Mucosa of descending colon (tissue), 3 donors: Measurements from ENCODE around the gene ZNF362. TPM values are rescaled to one million over a fixed set of nuclear protein-coding genes. Genes with fewer than 3 reads are reported as not detected.

Experiments
- ATAC-seq: fragments of 200-7000 bp; cut with Tn5 transposase; one replicate; pipeline ENCODE4 v1.9.1; 2020; ENCODE audit warnings: mild to moderate bottlenecking, moderate library complexity
- DNase-seq, 3 donors: peaks; one replicate each; pipeline ENCODE4 v3.0.0-alpha.2; 2020
- H3K36me3 ChIP-seq: fragments of 200-600 bp; one replicate; pipeline ENCODE4 v1.8.0; 2021; ENCODE audit warnings: low read depth, mild to moderate bottlenecking
- H3K4me1 ChIP-seq: fragments of 200-600 bp; one replicate; pipeline ENCODE4 v1.8.0; 2021; ENCODE audit warnings: low read depth, mild to moderate bottlenecking
- H3K4me3 ChIP-seq: fragments of 200-600 bp; one replicate; pipeline ENCODE4 v1.8.0; 2021; ENCODE audit warnings: mild to moderate bottlenecking
- H3K9me3 ChIP-seq: fragments of 200-600 bp; one replicate; pipeline ENCODE4 v1.8.0; 2021; ENCODE audit warnings: mild to moderate bottlenecking
- intact Hi-C, 2 donors: fragments of 100-400 bp; cut with DNase I in 1 of 2; cut with micrococcal nuclease in 1 of 2; formaldehyde crosslinking; loops; one replicate each; pipeline versions ENCODE4 v1.11.0 to v1.11.1; 2022; cut with DNase I, micrococcal nuclease
- total RNA-seq, 3 donors: library from RNA; stranded (reverse); fragmentation: NEBNext Ultra II Directional in 2 of 3; extraction: Animal tissue kit (Norgen Biotek cat#: 25700) in 2 of 3; gene quantifications; one replicate each; pipeline versions ENCODE4 v1.2.1 to v1.2.4, GENCODE V29; 2021 to 2023
- TF ChIP-seq, protein P1 (sequence below): fragments of 200-600 bp; IDR thresholded peaks from one replicate; pipeline ENCODE4 v1.8.0; 2022; ENCODE audit warnings: antibody characterized with exemption, mild to moderate bottlenecking
- donor health status: DM: no; HTN: no; CAD: no; lungs with moderate emphysema.
- donor health status: DM: no; HTN: no; CAD: no.
- donor health status: DM: no; HTN: yes; CAD: no.

ZNF362 gene
- total RNA-seq, 3 donors from 2014 or later = 12.1 to 33.3 (median 13.7) TPM

DNA sequence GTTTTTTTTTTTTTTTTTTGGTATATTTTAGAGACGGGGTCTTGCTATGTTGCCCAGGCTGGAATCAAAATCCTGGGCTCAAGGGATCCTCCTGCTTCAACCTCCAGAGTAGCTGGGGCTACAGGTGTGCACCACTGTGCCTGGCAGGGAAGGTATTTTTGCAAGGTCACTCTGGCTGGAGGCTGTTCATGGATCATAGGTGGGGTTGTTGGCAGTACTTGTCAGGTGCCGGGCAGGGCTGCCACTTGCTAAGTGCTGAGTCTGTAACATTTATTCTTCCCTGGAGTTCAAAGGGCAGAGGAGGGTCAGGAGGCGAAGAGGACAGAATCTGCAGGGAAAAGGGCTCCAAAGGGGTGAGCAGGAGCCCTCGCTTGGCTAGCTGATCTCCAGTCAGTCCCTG is 40.5 kb downstream of the ZNF362 start:
- H3K4me1 ChIP-seq = no peaks in the 10 kb centered on the region
- no peak for ATAC-seq
- TF ChIP-seq, protein P1, sequence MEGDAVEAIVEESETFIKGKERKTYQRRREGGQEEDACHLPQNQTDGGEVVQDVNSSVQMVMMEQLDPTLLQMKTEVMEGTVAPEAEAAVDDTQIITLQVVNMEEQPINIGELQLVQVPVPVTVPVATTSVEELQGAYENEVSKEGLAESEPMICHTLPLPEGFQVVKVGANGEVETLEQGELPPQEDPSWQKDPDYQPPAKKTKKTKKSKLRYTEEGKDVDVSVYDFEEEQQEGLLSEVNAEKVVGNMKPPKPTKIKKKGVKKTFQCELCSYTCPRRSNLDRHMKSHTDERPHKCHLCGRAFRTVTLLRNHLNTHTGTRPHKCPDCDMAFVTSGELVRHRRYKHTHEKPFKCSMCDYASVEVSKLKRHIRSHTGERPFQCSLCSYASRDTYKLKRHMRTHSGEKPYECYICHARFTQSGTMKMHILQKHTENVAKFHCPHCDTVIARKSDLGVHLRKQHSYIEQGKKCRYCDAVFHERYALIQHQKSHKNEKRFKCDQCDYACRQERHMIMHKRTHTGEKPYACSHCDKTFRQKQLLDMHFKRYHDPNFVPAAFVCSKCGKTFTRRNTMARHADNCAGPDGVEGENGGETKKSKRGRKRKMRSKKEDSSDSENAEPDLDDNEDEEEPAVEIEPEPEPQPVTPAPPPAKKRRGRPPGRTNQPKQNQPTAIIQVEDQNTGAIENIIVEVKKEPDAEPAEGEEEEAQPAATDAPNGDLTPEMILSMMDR = no peak
- no peaks in the 10 kb centered on the region for H3K9me3 ChIP-seq
- intact Hi-C loops = loop anchor here (5.0 kb wide), 2 partner anchors 70 to 175 kb away; partner anchors contain the start of gene ZSCAN20 (in 1 of the 2)
- no peaks in the 10 kb centered on the region for H3K36me3 ChIP-seq
- no peak for DNase-seq
- H3K4me3 ChIP-seq = no peak overlapping the region

DNA sequence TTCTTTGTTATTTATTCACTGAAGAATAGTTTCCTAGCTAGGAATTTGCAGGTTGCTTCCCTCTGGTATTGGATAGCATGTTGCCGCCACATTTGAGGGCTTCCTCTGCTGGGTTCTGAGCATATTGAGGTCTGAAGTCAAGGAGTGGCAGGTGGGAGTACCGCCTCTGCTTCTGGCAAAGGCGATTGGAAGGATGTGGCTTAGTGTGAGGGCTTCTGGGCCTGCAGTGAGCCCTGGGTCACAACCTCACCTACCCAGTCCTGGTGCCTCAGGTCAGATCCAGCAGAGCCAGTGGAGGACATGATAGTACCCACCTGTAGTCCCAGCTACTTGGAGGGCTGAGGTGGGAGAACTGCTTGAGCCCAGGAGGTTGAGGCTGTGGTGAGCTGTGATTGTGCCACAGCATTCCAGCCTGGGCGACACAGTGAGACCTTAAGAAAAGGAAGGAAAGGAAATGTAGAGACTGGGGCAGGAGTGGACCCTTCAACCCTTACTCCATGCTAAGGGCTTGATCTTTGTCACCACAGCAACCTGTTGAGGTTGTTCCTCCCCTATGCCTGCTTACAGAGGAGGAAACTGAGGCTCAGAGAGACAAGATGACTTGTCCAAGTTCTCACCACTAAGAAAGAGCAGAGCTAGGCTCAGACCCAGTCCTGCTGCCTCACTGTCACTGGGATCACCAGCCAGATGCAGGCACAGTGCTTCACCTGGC is 41.8 kb downstream of the ZNF362 start:
- intact Hi-C loops = loop anchor here (5.0 kb wide), 2 partner anchors 69 to 174 kb away; partner anchors contain the start of gene ZSCAN20 (in 1 of the 2)
- DNase-seq = no peak
- no peaks in the 10 kb centered on the region for H3K9me3 ChIP-seq
- no peaks in the 10 kb centered on the region for H3K36me3 ChIP-seq
- TF ChIP-seq, protein P1 = no peak
- H3K4me1 ChIP-seq = no peaks in the 10 kb centered on the region
- no peak for ATAC-seq
- H3K4me3 ChIP-seq = no peak overlapping the region

DNA sequence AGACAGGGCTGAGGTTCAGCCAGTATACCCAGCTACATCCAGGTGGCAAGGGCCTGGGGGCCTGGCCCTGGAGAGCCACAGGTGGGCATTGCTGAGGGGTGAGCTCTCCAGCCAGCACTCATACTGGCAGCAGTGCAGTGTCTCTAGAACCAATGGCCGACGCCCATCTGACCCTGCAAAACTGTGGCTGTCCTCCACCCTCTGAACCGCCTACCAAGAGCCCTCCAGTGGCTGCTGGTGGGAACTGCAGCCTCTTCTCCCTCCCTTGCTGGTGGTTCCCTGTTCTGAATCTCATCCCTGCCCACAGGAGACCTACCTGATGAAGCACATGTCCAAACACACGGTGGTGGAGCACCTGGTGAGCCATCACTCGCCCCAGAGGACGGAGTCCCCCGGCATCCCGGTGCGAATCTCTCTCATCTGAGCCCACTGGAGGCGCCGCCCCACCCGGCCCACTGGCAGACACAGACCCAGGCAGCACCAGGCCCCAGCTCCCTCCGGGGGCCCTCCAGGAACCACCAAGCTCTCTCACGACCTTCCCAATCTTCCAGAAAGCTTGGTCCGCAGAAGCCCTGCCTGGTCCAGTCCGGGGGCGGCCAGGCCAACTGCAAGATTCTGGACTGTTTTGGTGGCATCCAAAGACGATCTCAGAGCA is 42.5 kb downstream of the ZNF362 start:
- ATAC-seq = peak; percentile 83
- Histone ChIP-seq H3K4me3 (no peak overlapping the region), H3K36me3 (no peaks in the 10 kb centered on the region), H3K4me1 (no peaks in the 10 kb centered on the region), H3K9me3 (no peaks in the 10 kb centered on the region)
- TF ChIP-seq, protein P1 = peak; percentile 89
- peak; percentile 66 to 80 (median 80) for DNase-seq
- intact Hi-C loops = loop anchor here (5.0 kb wide), 2 partner anchors 69 to 174 kb away; partner anchors contain the start of gene ZSCAN20 (in 1 of the 2)

DNA sequence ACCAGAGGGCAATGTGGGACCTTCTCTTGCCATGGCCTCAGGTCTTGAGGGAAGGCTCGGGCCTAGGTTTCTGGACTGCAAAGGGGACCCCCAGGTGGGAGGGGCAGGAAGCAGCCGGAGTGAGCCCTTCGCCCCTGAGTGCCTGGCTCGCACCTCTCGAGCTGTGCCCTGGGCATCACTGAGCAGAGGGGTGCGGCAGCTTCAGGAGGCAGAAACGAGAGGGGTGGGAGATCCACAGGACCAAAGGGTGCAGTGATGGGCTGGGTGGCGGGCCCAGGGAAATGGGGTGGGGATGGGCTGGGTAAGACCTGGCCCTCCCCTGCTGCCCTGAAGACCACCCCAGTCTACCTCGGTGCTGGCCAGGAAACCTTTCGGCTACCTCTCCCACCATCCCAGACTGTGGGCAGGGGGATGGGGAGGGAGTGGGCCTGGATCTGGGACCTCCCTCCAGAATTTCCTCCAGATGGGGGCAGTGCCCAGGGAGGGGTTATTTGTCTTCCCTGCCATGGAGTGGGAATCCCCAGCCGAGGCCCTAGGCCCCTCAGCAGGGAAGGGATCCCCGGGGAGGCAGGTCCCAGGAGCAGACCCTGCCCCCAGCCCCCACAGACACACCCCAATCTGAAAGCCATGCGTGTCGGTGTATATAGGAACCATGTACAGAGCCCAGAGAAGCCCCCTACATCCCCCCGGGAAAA is 43.3 kb downstream of the ZNF362 start:
- DNase-seq (no peak), ATAC-seq (no peak)
- no peaks in the 10 kb centered on the region for H3K9me3 ChIP-seq
- H3K36me3 ChIP-seq = no peaks in the 10 kb centered on the region
- no peak overlapping the region for H3K4me3 ChIP-seq
- TF ChIP-seq, protein P1 = no peak
- intact Hi-C loops = loop anchor here (5.0 kb wide), 2 partner anchors 68 to 173 kb away; partner anchors contain the start of gene ZSCAN20 (in 1 of the 2)
- no peaks in the 10 kb centered on the region for H3K4me1 ChIP-seq

DNA sequence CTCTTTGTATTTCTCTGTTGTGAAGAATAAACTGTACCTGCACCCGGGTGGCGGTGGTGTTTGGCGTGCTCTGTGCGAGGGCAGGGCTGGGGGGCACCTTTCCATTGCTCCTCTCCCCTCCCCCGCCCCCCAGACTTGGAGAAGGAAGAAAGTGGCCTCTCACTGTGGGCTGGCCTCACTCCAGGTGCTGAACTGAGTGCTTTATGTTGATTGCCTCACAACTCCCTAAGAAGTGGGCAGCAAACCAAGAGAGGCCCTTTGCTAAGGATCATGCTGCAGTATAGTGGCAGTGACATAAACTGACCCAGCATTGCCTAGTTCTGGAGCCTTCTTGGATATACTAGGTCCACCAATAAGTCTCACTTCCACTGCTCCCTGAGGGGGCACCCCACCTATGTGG is 44.4 kb downstream of the ZNF362 start:
- TF ChIP-seq, protein P1 = no peak
- H3K4me3 ChIP-seq = no peak overlapping the region
- H3K4me1 ChIP-seq = no peaks in the 10 kb centered on the region
- DNase-seq (peak in 1 of 3 donors; percentile 43), ATAC-seq (no peak)
- intact Hi-C loops = no loop called here
- no peaks in the 10 kb centered on the region for H3K36me3 ChIP-seq
- H3K9me3 ChIP-seq = no peaks in the 10 kb centered on the region
